GM12878 (cell line): ENCODE results near the gene CACUL1. TPM values are rescaled to one million over a fixed set of nuclear protein-coding genes. Genes with fewer than 3 reads are reported as not detected.

Experiments used
- ATAC-seq: fragments of 200-7000 bp; cut with Tn5 transposase; 3 replicates; pipeline ENCODE4 v1.9.1; 2020; ENCODE audit warnings: mild to moderate bottlenecking, moderate library complexity
- BruUV-seq: library from RNA; stranded (reverse); fragments of 400-500 nt; replicated peaks from 2 replicates; lab custom pipeline; 2021; lab: Mats Ljungman, UMichigan
- CTCF ChIA-PET: fragments of 300-600 bp; sonication (Branson Sonifier 250); formaldehyde crosslinking; extraction: SDS; loops from one replicate; lab custom pipeline; 2021; ENCODE audit warnings: inconsistent platforms; lab: Yijun Ruan, JAX
- POLR2A ChIA-PET: fragments of 350-600 bp; formaldehyde crosslinking; extraction: SDS; loops from one replicate; lab custom pipeline; 2021; ENCODE audit warnings: inconsistent platforms; lab: Charles Lee
- RAD21 ChIA-PET: fragments of 300-600 bp; sonication (Branson Sonifier 250); formaldehyde crosslinking; loops from one replicate; lab custom pipeline; 2023; ENCODE audit warnings: antibody characterized with exemption; ENCODE audit not compliant: unreplicated experiment; lab: Charles Lee
- SMC1A ChIA-PET: fragments of 300-600 bp; sonication (Branson Sonifier 250); formaldehyde crosslinking; loops from one replicate; lab custom pipeline; 2023; ENCODE audit not compliant: unreplicated experiment, uncharacterized antibody; lab: Charles Lee
- DNase-seq: peaks from one replicate; pipeline ENCODE4 v3.0.0-alpha.2; 2011; ENCODE audit warnings: low read depth, low spot score
- FAIRE-seq: peaks from 3 replicates; lab custom pipeline; 2011; peaks lifted over from hg19 to GRCh38; lab: Jason Lieb, UNC
- H2AFZ ChIP-seq: 2 replicates; pipeline ENCODE4 v1.6.0; 2011; ENCODE audit warnings: low read depth, low read length, control low read depth; ENCODE audit not compliant: control insufficient read depth
- H3K27ac ChIP-seq: 2 replicates; pipeline ENCODE4 v1.5.1; 2011; ENCODE audit warnings: control low read depth; ENCODE audit not compliant: control insufficient read depth, insufficient read depth
- H3K27me3 ChIP-seq, 2 experiments: replicated peaks in 1 of 2; 2 replicates each; pipeline versions ENCODE4 v1.6.0 to v1.6.1; 2011; ENCODE audit warnings: low read length in 1 of 2; ENCODE audit not compliant: control insufficient read depth in 2 of 2, insufficient read depth in 2 of 2
- H3K36me3 ChIP-seq, 2 experiments: 2 replicates each; pipeline ENCODE4 v1.5.1; 2011; ENCODE audit warnings: low read length in 1 of 2; ENCODE audit not compliant: control insufficient read depth in 2 of 2, insufficient read depth in 2 of 2
- H3K4me1 ChIP-seq: 2 replicates; pipeline ENCODE4 v1.6.1; 2011; ENCODE audit warnings: mild to moderate bottlenecking, low read length, moderate library complexity, mixed read lengths; ENCODE audit not compliant: control insufficient read depth, insufficient read depth
- H3K4me2 ChIP-seq: 2 replicates; pipeline ENCODE4 v1.6.0; 2011; ENCODE audit warnings: control low read depth; ENCODE audit not compliant: control insufficient read depth, insufficient read depth
- H3K4me3 ChIP-seq: fragments of 200-600 bp; sonication (generic); 2 replicates; pipeline ENCODE4 v1.5.1; 2016
- H3K79me2 ChIP-seq: 2 replicates; pipeline ENCODE4 v1.6.0; 2011; ENCODE audit warnings: low read length; ENCODE audit not compliant: control insufficient read depth, insufficient read depth
- H3K9ac ChIP-seq: 2 replicates; pipeline ENCODE4 v1.8.0; 2011; ENCODE audit warnings: low read length, control low read depth, mixed read lengths; ENCODE audit not compliant: control insufficient read depth, insufficient read depth
- H3K9me3 ChIP-seq: replicated peaks from 3 replicates; pipeline ENCODE4 v1.5.1; 2011; ENCODE audit warnings: mild to moderate bottlenecking, low read length; ENCODE audit not compliant: control insufficient read depth, insufficient read depth
- H4K20me1 ChIP-seq: 2 replicates; pipeline ENCODE4 v1.6.0; 2011; ENCODE audit not compliant: control insufficient read depth, insufficient read depth
- BRCA1 ChIP-seq: IDR thresholded peaks from 2 replicates; pipeline ENCODE4 v1.6.1; 2011; ENCODE audit warnings: low read depth, low read length, improper control_type of control experiment
- CEBPB ChIP-seq, 2 experiments: fragments of 150-350 bp in 1 of 2; IDR thresholded peaks; 2 replicates each; pipeline ENCODE4 v1.6.1; 2012 to 2014; ENCODE audit warnings: low read depth in 2 of 2, low read length in 2 of 2, borderline replicate concordance in 1 of 2, inconsistent platforms in 1 of 2
- FOXM1 ChIP-seq: IDR thresholded peaks from 2 replicates; pipeline ENCODE4 v1.6.1; 2012; ENCODE audit warnings: low read depth, mild to moderate bottlenecking, inconsistent platforms, low read length, moderate library complexity
- NR2C1 ChIP-seq: fragments of 450-650 bp; IDR thresholded peaks from 2 replicates; pipeline ENCODE4 v1.6.1; 2017; ENCODE audit warnings: antibody characterized with exemption, mild to moderate bottlenecking, moderate library complexity
- PAX5 ChIP-seq: IDR thresholded peaks from 2 replicates; pipeline ENCODE4 v1.6.1; 2011; ENCODE audit warnings: low read depth, low read length, borderline replicate concordance
- POU2F2 ChIP-seq: IDR thresholded peaks from 3 replicates; pipeline ENCODE4 v1.6.1; 2011; ENCODE audit warnings: low read depth, mild to moderate bottlenecking, low read length, borderline replicate concordance
- SMAD1 ChIP-seq: fragments of 450-650 bp; IDR thresholded peaks from 2 replicates; pipeline ENCODE4 v1.6.1; 2018; ENCODE audit warnings: mild to moderate bottlenecking, low read depth; ENCODE audit not compliant: partially characterized antibody
- ZNF274 ChIP-seq: IDR thresholded peaks from one replicate; pipeline ENCODE4 v1.8.0; 2011; ENCODE audit not compliant: insufficient read length, insufficient read depth
- ZNF622 ChIP-seq: fragments of 450-650 bp; IDR thresholded peaks from 2 replicates; pipeline ENCODE4 v1.6.1; 2017; ENCODE audit warnings: mild to moderate bottlenecking, inconsistent platforms
- WGBS: methylation state at CpG from one replicate; pipeline ENCODE4 v1.1.6; 2016; ENCODE audit warnings: low lambda C conversion rate; ENCODE audit not compliant: insufficient replicate concordance, insufficient coverage; ENCODE audit errors: missing lambda C conversion rate; 5-methylcytosine and 5-hydroxymethylcytosine counted together
- in situ Hi-C: fragments of 300-500 bp; cut with MboI; formaldehyde crosslinking; loops from 9 replicates; pipeline ENCODE4 v1.14.3; 2018; ENCODE audit warnings: mixed read lengths
- intact Hi-C: fragments of 100-400 bp; cut with micrococcal nuclease; formaldehyde crosslinking; loops from one replicate; pipeline ENCODE4 v1.14.2; 2022; ENCODE audit not compliant: unreplicated experiment
- polyA plus RNA-seq, 11 experiments: library from polyadenylated mRNA; depleted of rRNA in 4 of 11; unstranded in 6 of 11; stranded (reverse) in 5 of 11; fragments of >200 nt; fragmentation: Nextera tagmentation in 4 of 11; fragmentation: Illumina TruSeq in 1 of 11; extraction: Ambion mirVana in 4 of 11; extraction: Trizol in 1 of 11; gene quantifications; 1 replicate in 1 of 11; 2 replicates in 10 of 11; pipeline versions ENCODE4 v1.2.1 to v1.2.3, GENCODE V29; 2011 to 2016; ENCODE audit warnings: inconsistent platforms in 2 of 11, missing spikeins in 2 of 11, low read depth in 1 of 11
- total RNA-seq, 4 experiments: library from RNA; depleted of rRNA in 3 of 4; stranded (reverse); fragments of >200 nt in 3 of 4; fragmentation: Illumina TruSeq in 1 of 4; extraction: Trizol in 1 of 4; gene quantifications; 2 replicates each; pipeline versions ENCODE4 v1.2.1 to v1.2.3, GENCODE V29; 2013 to 2021
- TF ChIP-seq, protein P1 (sequence below): fragments of 450-650 bp; formaldehyde crosslinking; IDR thresholded peaks from 2 replicates; pipeline ENCODE4 v1.4.0; 2020; ENCODE audit warnings: mild to moderate bottlenecking, moderate library complexity
- TF ChIP-seq, protein P2 (sequence below), 3 experiments: IDR thresholded peaks in 2 of 3; conservative IDR thresholded peaks in 1 of 3; 2 replicates each; pipeline ENCODE4 v1.5.1; 2011; ENCODE audit warnings: low read depth in 3 of 3, low read length in 3 of 3, mild to moderate bottlenecking in 3 of 3, control low read depth in 2 of 3, moderate library complexity in 2 of 3, inconsistent platforms in 1 of 3, mixed read lengths in 1 of 3; ENCODE audit not compliant: control insufficient read depth in 2 of 3, insufficient read depth in 1 of 3; ENCODE audit errors: extremely low read depth in 1 of 3
- TF ChIP-seq, protein P3 (sequence below): IDR thresholded peaks from 2 replicates; pipeline ENCODE4 v1.6.1; 2012; ENCODE audit warnings: low read depth, low read length, improper control_type of control experiment
- TF ChIP-seq, protein P4 (sequence below): fragments of 150-350 bp; IDR thresholded peaks from 2 replicates; pipeline ENCODE4 v1.6.1; 2014; ENCODE audit warnings: mild to moderate bottlenecking, low read depth, low read length
- TF ChIP-seq, protein P5 (sequence below): fragments of 450-650 bp; IDR thresholded peaks from 2 replicates; pipeline ENCODE4 v1.6.1; 2014; ENCODE audit warnings: mild to moderate bottlenecking

Gene CACUL1
- total and polyA plus RNA-seq, 10 of the 15 experiments (the other 5 are each of a cell fraction or from before 2014, with no cell fraction given) = 7.4 to 23.2 (median 13.0) TPM

DNA sequence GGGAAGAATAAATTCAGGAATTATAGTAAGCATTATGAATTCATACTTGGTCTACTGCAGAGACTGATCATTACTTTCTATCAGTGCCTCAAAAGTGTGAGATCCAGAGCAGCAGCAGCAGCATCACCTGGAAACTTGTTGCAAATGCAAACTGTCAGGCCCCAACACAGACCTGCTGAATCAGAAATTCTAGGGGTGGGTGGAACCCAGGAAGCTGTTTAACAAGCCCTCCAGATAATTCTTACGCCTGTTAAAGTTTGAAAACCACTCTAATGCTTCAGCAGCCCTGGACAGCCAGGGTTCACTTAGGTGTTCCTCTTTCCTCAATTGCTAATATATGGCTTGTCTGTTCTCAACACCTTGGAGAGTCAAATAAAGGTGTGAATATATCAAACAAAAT, 19.5 kb downstream of the CACUL1 start:
- no TSS peak for BruUV-seq
- peaks cover 12% of the 10 kb centered on the region; the same call in 1 of the 2 replicates for H3K4me1 ChIP-seq
- ChIA-PET SMC1A (interaction anchor here (0.9 to 4.1 kb wide), 3 partner anchors 16 to 342 kb away, joined by 4 to 23 read pairs (median 5); partner anchors contain the start of gene CACUL1), POLR2A (interaction anchor here (0.9 to 1.1 kb wide), 2 partner anchors 15 to 17 kb away, joined by 3 read pairs; no protein-coding TSS in a partner anchor), CTCF (interaction anchor here (1.3 to 5.9 kb wide), 4 partner anchors 10 to 17 kb away, joined by 4 to 47 read pairs (median 5); no protein-coding TSS in a partner anchor), RAD21 (interaction anchor here (1.2 kb wide), 1 partner anchor 17 kb away, joined by 4 read pairs; no protein-coding TSS in a partner anchor)
- no peaks in the 10 kb centered on the region for H3K9me3 ChIP-seq
- no peak overlapping the region for H3K4me2 ChIP-seq
- DNase-seq = no peak
- H3K27me3 ChIP-seq = no peaks in the 10 kb centered on the region
- no peaks in the 10 kb centered on the region for H3K36me3 ChIP-seq
- no peak overlapping the region for H3K27ac ChIP-seq
- H3K9ac ChIP-seq = no peak overlapping the region
- WGBS = 100% methylated on average over 1 of the region's 1 CpG
- no peak overlapping the region for H2AFZ ChIP-seq
- H4K20me1 ChIP-seq = 0 out of 2 replicates have a peak, but pooled peaks cover 3% of the 10 kb centered on the region
- in situ Hi-C loops (no loop called here), intact Hi-C loops (no loop called here)
- H3K79me2 ChIP-seq = peaks cover 56% of the 10 kb centered on the region
- no peak for FAIRE-seq
- ATAC-seq = no peak
- no peak overlapping the region for H3K4me3 ChIP-seq
- TF ChIP-seq, protein P1, sequence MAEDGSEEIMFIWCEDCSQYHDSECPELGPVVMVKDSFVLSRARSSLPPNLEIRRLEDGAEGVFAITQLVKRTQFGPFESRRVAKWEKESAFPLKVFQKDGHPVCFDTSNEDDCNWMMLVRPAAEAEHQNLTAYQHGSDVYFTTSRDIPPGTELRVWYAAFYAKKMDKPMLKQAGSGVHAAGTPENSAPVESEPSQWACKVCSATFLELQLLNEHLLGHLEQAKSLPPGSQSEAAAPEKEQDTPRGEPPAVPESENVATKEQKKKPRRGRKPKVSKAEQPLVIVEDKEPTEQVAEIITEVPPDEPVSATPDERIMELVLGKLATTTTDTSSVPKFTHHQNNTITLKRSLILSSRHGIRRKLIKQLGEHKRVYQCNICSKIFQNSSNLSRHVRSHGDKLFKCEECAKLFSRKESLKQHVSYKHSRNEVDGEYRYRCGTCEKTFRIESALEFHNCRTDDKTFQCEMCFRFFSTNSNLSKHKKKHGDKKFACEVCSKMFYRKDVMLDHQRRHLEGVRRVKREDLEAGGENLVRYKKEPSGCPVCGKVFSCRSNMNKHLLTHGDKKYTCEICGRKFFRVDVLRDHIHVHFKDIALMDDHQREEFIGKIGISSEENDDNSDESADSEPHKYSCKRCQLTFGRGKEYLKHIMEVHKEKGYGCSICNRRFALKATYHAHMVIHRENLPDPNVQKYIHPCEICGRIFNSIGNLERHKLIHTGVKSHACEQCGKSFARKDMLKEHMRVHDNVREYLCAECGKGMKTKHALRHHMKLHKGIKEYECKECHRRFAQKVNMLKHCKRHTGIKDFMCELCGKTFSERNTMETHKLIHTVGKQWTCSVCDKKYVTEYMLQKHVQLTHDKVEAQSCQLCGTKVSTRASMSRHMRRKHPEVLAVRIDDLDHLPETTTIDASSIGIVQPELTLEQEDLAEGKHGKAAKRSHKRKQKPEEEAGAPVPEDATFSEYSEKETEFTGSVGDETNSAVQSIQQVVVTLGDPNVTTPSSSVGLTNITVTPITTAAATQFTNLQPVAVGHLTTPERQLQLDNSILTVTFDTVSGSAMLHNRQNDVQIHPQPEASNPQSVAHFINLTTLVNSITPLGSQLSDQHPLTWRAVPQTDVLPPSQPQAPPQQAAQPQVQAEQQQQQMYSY (CRISPR knock-in tag) = no peak
- TF ChIP-seq, protein P2, sequence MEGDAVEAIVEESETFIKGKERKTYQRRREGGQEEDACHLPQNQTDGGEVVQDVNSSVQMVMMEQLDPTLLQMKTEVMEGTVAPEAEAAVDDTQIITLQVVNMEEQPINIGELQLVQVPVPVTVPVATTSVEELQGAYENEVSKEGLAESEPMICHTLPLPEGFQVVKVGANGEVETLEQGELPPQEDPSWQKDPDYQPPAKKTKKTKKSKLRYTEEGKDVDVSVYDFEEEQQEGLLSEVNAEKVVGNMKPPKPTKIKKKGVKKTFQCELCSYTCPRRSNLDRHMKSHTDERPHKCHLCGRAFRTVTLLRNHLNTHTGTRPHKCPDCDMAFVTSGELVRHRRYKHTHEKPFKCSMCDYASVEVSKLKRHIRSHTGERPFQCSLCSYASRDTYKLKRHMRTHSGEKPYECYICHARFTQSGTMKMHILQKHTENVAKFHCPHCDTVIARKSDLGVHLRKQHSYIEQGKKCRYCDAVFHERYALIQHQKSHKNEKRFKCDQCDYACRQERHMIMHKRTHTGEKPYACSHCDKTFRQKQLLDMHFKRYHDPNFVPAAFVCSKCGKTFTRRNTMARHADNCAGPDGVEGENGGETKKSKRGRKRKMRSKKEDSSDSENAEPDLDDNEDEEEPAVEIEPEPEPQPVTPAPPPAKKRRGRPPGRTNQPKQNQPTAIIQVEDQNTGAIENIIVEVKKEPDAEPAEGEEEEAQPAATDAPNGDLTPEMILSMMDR (IDR thresholded peaks at IDR 0.05 in 2 of 3, conservative IDR thresholded peaks at IDR 0.05 in 1 of 3; ENCODE audit: control insufficient read depth in 2 of 3, extremely low read depth in 1 of 3, insufficient read depth in 1 of 3, low read depth in 3 of 3, low read length in 3 of 3) = no peak
- TF ChIP-seq, protein P3, sequence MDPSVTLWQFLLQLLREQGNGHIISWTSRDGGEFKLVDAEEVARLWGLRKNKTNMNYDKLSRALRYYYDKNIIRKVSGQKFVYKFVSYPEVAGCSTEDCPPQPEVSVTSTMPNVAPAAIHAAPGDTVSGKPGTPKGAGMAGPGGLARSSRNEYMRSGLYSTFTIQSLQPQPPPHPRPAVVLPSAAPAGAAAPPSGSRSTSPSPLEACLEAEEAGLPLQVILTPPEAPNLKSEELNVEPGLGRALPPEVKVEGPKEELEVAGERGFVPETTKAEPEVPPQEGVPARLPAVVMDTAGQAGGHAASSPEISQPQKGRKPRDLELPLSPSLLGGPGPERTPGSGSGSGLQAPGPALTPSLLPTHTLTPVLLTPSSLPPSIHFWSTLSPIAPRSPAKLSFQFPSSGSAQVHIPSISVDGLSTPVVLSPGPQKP = no peak
- TF ChIP-seq NR2C1 (no peak), ZNF274 (no peak), POU2F2 (no peak), CEBPB (IDR thresholded peaks at IDR 0.05; ENCODE audit: borderline replicate concordance in 1 of 2, low read depth in 2 of 2, low read length in 2 of 2) (no peak), PAX5 (no peak), BRCA1 (no peak), FOXM1 (no peak), SMAD1 (no peak), ZNF622 (no peak)
- TF ChIP-seq, protein P4, sequence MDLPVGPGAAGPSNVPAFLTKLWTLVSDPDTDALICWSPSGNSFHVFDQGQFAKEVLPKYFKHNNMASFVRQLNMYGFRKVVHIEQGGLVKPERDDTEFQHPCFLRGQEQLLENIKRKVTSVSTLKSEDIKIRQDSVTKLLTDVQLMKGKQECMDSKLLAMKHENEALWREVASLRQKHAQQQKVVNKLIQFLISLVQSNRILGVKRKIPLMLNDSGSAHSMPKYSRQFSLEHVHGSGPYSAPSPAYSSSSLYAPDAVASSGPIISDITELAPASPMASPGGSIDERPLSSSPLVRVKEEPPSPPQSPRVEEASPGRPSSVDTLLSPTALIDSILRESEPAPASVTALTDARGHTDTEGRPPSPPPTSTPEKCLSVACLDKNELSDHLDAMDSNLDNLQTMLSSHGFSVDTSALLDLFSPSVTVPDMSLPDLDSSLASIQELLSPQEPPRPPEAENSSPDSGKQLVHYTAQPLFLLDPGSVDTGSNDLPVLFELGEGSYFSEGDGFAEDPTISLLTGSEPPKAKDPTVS = no peak
- TF ChIP-seq, protein P5, sequence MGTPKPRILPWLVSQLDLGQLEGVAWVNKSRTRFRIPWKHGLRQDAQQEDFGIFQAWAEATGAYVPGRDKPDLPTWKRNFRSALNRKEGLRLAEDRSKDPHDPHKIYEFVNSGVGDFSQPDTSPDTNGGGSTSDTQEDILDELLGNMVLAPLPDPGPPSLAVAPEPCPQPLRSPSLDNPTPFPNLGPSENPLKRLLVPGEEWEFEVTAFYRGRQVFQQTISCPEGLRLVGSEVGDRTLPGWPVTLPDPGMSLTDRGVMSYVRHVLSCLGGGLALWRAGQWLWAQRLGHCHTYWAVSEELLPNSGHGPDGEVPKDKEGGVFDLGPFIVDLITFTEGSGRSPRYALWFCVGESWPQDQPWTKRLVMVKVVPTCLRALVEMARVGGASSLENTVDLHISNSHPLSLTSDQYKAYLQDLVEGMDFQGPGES = no peak
